Activated gamma-delta T cell treated with anti-CD3 and anti-CD28 coated beads, Interleukin-2, amount 50 U/mL, for 16 hours (primary cell): ENCODE data around the gene FZR1.

Source experiments
- DNase-seq: peaks from one replicate; pipeline ENCODE4 v3.0.0-alpha.2; 2020; ENCODE audit warnings: low read depth

FZR1 gene

DNA sequence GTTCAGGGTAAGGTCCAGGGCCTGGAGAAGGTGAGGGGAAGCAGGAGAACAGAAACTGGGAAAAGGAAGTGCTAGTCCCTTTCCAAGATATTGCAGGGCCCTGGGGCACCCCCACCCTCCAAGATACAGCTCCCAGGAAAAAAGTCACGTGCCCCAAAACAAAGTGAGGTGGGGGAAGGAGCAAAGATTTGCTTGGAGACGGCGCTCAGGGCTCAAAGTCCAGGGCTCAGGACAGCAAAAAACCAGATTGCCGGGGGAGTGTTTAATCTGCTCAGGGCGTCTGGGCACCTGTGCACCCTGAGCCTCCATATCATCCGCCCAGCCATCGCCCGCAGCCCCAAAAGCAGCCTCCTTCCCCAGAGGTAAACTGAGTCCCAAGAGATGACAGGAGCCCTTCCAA, 32.1 kb upstream of the FZR1 start:
- DNase-seq = no peak

DNA sequence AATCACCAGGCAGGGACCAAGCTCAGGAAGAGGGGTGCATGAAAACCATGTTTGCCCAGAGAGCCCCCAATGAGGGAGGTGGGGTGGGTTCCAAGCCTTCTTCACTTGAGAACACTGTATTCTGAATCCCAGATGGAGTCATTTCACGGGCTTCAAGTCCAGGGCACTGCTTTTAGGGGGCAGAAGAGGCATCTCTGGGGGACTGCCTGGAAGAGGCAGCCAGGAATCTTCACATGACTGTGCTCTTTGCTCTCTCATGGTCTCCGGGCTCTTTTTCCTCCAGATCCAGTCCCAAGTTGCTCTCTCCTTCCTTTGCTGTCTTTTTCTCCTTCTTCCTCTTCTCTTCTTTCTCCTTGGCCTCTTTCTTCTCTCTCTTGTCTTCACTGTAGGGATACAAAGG, 31.5 kb upstream of the FZR1 start:
- DNase-seq = no peak

DNA sequence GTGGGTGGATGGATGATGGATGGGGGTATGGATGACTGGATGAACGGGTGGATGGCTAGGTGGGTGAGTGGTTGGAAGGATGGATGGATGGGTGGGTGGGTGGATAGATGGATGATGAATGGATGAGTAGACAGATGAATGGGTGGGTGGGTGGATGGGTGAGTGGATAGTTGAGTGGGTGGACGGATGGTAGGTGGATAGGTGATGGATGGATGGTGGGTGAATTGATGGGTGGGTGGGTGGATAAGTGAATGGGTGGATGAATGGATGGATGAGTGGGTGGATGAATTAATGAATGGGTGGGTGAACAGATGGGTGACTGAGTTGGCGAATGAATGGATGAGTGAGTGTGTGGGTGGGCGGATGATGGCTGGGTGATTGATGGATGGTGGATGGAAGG, 30.7 kb upstream of the FZR1 start:
- DNase-seq = no peak

DNA sequence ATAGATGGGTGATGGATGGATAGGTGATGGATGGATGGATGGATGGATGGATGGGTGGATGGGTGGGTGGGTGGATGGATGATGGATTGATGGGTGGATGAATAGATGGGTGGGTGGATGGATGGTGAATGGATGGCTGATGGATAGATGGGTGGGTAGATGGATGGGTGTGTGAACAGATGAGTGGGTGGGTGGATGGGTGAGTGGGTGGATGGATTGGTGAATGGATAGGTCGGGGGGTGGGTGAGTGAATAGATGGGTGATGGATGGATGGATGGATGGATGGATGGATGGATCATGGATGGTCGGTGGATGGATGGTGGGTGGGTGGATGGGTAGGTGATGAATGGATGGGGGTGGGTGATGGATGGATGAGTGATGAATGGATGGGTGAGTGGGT, 29.3 kb upstream of the FZR1 start:
- no peak for DNase-seq

DNA sequence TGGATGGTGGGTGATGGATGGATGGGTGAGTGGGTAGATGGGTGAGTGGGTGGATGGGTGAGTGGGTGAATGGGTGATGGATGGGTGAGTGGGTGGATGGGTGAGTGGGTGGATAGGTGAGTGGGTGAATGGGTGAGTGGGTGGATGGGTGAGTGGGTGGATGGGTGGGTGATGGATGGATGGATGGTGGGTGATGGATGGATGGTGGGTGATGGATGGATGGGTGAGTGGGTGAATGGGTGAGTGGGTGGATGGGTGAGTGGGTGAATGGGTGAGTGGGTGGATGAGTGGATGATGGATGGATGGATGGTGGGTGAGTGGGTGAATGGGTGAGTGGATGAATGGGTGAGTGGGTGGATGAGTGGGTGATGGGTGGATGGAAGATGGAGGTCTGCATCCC, 28.6 kb upstream of the FZR1 start:
- no peak for DNase-seq

DNA sequence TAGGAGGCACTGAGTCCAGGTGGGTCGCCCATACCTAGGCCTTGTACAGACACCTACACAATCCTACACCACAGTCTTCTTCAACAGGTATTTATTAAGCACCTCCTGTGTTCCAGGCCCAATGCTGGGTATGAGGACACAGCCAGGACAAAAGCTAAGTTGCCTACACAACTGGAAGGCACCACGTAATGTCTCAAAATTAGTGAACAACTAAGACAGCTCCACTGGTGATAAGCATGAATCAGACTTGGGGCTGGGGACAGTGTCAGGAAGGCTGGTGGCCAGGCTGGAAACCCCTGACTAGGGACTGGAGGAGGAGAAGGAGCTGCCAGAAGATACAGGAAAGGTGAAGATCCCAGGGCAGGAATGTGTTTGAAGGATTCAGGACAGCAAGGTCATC, 28.2 kb upstream of the FZR1 start:
- no peak for DNase-seq

DNA sequence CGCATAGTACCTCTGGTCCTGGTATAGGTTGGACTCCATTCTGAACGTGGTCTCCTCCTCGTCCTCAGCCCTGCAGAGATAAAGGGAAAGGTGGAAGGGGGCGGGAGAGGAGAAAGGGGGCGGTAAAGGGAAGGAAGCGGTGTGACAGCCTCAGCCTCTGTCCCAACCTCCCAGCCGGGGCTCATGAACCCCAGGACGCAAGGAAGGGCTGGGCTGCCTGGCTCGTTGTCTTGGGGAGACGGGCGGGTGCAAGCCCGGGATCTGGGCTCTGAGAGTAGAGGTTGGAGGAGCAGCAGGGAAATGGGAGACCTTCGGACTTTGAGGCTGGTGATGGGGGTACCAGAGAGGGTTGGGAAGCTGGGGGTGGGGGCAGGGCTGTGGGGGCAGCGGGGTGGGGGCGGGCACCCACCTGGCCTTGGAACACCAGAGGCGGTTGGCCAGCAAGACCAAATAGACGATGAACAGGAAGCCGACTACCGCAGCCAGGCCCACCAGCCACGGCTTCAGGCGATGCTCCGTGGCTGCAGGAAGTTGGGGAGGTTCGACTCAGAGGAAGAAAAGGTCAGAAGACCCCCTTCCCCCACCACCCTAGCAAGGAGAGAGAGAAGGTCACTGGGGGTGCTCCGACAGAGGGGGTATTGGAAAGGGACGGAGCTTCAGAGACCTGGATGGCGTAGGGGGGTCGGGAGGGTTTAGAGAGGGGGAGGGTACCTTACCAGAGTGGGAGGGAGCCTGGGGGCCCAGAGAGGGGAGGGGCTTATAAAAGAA, 27.5 kb upstream of the FZR1 start:
- DNase-seq = no peak

DNA sequence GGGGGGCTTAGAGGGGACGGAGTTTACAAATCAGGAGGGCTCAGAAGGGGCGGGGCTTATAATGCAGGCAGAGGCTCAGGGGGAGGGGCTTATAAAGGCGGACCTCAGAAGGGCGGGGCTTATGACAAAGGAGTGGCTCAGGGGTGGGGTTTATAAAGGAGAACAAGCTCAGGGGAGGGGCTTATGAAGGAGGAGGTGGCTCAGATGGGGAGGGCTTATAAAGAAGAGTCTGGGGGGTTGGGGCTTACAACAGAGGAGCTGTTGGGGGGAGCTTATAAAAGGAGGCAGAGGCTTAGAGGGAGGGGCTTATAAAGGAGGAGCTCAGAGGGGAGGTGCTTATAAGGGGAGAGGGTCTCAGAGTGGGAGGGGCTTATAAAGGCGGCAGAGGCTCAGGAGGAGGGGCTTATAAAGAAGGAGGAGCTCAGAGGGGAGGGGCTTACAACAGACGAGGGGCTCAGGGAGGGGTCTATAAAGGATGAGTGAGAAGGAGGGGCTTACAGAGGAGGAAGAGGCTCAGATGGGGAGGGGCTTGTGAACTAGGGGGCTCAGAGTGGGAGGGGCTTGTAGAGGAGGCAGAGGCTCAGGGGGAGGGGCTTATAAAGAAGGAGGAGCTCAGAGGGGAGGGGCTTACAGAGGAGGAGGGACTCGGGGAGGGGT, 26.8 kb upstream of the FZR1 start:
- peak; percentile 22 for DNase-seq

DNA sequence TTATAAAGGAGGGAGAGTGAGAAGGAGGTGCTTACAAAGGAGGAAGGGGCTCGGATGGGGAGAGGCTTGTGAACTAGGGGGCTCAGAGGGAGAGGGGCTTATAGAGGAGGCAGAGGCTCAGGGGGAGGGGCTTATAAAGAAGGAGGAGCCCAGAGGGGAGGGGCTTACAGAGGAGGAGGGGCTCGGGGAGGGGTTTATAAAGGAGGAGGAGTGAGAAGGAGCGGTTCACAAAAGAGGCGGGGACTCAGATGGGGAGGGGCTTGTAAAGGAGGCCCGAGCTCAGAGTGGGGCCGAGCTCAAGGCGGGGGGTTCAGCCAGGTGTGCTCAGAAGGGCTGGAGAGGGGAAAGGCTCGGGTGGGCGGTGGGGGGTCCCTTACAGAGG, 26.3 kb upstream of the FZR1 start:
- DNase-seq = no peak

DNA sequence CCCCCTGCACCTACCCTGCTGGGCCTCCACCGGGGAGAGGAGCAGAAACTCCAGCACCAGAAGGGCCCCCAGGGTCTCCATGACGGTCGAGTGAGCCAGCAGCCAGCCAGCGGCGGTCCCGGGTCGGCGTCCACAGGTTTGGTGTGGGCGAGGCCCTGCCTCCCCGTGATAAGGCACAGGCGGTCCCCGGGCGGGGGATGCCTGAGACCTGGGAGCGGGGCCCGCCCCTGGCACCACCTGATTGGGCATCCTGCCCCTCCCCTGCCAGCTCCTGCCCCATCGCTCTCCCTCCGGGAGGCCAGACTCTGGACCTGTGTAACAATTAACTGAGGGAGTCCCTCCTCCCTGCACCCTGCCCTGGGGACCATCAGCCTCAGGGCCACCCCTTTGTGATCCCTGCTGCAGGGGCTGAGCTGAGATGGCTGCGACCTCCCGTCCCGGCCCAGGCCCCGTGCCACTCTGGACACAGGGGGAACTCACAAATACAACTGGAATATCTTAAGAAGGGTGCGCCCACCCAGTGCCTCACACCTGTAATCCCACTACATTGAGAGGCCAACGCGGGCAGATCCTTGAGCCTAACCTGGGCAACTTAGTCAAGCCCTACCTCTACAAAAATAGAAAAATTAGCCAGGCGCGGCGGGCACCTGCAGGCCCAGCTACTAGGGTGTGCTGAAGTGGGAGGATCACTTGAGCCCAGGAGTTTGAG, 25.6 kb upstream of the FZR1 start, which contains the start of gene SMIM24:
Gene SMIM24 (minus strand): TSS at position 143 of the 709 bp plus-strand sequence. CDS start 62 bp downstream, at position 81.
- no peak for DNase-seq

DNA sequence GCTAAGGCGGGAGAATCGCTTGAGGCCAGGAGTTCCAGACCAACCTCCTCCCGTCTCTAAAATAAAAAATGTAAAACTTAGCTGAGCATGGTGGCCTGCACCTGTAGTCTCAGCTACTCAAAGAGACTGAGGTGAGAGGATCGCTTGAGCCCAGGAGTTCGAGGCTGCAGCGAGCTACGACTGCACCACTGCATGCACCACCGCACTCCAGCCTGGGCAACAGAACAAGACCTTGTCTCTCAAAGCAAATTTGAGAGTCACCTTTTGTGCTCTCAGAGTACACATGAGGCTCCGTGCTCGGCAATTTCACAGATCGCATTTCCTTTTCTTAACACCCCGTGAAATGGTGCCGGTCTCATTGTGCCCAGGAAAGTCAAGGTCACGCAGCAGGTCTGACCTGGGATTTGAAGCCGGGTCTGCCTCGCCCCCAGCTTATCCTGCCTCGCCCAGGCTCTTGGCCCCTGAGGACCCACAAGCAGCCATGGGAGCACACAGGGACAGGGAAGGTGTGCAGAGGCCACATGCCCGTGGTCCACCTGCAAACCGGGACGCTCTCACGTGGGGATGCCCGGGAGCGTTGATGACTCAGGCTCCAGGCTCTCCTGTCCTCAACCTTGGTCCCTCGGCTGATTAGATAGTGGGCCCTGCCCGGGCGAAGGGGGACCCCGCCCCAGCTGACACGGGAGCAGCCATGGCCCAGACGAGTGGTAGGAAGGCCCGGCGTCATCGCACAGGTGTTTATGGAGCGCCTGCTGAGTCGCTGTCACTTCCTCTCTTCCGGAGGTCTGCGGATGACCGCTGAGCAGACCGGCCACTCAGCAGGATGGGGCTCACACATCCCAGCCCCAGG, 24.6 kb upstream of the FZR1 start:
- no peak for DNase-seq

DNA sequence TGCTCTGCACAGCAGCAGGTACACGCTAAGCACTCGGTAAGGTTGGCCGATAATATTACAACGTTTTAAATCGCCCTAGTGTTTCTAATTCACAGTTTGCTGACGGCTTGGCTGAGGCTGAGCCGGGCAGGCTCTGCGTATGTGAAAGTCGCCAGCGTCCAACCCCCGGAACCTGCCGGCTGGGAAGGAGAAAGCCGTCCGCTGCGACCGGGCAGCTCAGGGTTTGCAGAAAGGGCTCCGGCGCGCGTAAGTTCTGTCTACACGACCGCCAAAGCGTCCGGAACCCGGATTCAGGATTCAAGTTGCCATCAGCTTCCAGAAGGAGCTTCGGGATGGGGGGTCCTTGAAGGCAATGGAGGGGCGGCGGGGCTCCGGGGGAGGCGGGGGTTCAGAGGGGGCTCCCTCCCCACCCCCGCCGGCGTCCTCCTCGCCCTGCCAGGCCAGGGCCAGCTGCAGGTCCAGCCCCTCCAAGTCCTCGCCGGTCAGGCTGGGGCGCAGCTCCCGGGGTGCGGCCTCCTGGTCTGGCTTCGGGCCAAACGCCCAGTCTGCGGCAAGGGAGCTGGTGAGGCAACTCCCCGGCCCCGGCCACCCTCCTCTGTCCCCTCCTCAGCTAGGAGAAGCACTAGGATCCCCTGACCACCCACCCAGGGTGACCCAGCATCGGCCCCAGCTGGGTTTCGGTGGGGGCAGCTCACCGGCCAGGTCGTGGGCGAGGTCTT, 23.4 kb upstream of the FZR1 start:
- DNase-seq = no peak

DNA sequence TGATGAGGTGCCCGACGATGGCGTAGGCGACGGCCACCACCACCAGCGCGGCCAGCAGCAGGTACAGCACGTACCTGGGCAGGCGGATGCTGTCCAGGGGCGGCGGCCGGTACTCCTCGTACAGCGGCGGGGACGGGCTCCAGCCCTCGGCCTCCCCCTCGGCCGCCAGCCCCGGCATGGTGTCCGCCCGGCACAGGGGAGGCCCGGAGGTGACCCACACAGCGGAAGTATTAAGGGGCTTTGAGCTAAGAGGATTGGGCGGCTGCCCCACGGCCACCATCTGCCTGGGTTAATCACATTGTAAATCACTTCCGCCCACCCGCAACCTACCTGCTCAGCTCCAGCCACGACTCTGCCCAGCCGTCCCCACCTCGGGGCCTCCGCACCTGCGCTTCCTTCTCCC, 22.9 kb upstream of the FZR1 start, which contains the start of gene SMIM44:
Gene SMIM44 (minus strand): TSS at position 216 of the 403 bp plus-strand sequence. CDS start 38 bp downstream, at position 178.
- no peak for DNase-seq

DNA sequence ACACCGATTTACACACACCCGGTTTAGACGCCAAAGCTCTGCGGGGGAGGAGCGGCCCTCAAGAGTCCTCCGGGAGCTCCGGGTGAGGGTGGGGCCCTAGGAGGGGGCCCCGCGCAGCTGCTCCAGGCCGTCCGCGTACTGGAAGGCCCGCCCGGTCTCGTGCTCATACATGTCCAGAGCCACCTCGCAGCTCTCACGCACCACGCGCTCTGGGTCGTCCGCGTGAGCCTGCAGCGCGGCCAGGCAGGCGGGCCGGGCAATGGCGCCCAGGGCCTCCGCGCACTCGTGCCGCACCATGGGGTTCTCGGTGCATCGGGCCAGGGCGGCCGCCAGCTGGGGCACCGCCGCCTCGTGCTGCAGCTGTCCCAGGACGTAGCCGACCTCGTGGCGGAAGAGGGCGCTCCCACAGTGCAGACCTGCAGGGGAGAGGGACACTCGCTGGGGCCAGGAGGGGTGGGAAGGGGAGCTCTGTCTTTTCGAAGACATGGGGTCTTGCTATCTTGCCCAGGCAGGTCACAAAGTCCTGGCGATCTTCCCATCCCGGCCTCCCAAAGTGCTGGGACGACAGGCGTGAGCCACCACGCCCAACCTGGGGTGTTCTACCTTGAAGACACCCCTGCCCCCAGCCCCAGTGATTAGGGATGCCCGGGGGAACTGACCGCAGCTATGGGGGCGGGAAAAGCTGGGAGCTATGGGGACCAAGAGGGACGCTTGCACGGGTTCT, 14.6 kb upstream of the FZR1 start:
- DNase-seq = no peak

DNA sequence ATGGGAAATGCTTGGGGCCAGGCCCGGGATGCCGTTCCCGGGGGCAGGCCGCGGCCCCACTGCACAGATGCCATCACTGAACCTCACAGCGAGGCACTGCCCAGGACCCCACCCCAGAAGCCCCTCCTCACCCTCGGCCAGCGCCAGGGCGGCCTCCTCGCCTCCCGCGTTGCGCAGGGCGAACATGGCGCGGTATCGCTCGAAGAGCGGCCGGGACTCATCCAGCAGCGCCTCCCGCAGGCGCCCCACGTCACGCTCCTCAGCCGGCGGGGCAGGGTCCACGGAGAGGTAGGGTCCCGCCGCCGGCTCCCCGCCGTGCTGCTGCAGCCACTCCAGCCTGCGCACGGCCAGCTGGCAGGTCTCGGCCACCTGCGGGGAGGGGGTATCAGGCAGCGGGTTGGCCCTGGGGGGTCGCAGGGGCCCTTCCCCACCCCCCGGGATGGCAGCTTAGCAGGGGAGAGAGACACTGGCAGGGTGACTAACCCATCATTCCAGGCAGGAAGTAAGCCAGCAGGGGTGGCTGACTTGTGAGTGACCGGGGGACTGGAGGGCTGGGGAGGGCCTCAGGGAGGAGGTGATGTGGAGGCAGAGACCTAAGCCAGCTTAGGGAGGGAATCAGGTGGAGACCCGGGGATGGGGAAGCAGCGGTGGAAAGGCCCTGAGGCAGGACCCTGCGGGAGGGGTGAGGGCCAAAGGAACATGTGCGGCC, 13.8 kb upstream of the FZR1 start:
- DNase-seq = no peak

DNA sequence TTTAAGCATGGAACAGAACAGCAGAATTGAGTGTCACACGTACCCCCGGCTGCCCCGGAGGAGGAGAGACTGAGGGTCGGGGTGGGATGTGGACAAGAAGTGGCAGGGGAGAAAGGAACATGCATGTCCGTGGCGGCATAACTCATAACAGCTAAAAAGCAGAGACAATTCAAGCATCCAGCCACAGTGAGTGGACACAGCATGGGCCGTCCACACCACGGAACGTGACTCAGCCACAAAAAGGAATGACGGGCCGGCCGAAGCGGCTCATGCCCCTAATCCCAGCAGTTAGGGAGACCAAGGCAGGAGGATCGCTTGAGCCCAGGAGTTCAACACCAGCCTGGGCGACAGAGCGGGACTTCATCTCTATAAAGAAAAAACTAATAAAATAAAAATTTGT, 13.2 kb upstream of the FZR1 start:
- DNase-seq = no peak

DNA sequence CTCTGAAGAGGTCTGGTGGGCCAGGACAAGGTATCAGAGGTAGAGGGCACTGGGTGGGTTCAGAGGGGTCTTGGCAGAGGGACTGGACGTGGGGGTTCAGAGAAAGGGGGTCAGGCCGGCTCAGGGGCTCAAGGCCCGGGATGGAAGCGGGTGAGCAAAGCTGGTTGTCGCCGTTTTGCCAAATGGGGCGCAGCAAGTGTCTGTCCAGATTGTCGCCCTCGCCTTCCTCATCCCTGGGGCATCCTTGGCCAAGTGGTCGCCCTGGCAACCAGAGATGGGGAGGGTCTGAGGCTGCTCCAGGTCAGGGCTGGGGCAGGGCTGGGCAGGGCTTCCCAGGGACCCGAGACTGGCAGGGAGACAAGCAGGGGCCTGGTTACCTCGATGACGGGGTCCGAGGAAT, 12.5 kb upstream of the FZR1 start:
- DNase-seq = no peak

DNA sequence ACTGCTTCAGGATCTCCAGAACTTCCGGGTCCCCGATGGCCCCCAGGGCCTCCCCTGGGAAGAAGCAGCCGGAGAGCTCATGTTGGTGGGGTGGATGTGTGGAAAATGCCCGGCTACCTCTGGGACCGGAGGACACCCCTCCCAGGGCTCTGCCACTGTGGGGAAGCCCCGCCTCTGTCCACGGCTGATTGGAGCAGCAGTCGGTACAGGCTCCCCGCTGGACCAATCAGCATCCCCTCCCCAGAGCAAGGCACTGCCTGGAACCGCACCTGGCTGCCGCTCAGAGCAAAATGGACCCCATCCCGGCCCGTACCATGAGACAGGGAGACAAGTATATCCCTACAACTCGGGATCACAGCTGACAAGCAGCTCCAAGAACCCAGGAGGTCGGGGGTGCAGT, 12.1 kb upstream of the FZR1 start:
- no peak for DNase-seq

DNA sequence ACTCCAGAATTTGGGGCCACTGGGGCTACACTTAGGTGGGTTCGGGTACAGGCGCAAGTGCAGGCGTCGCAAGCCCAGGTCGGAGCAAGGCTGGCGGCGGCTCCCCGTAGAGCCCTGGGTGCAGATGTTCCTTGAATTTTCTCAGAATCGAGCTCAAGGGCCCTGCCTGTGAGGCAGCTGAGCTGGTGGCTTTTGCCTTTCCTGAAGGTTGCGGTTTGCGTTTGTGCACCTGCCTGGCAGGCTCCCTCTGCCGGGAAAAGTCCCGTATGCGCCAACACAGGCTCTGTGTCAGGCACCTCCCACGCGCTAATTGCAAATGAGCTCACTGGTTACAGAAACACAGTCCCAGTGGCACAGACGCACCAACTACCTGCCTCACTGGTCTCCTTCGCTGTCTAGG, 11.6 kb upstream of the FZR1 start:
- no peak for DNase-seq
